HepG2 (cell line): Measurements from ENCODE around the gene LEMD2. TPM values are rescaled to one million over a fixed set of nuclear protein-coding genes. Genes with fewer than 3 reads are reported as not detected.

Experiments
- ATAC-seq: fragments of 200-7000 bp; cut with Tn5 transposase; 3 replicates; pipeline ENCODE4 v1.9.1; 2020; ENCODE audit warnings: mild to moderate bottlenecking, moderate library complexity
- BruUV-seq: library from RNA; stranded (reverse); fragments of 400-500 nt; replicated peaks from 2 replicates; lab custom pipeline; 2021; lab: Mats Ljungman, UMichigan
- CTCF ChIA-PET: fragments of 300-600 bp; formaldehyde crosslinking; extraction: SDS; loops from one replicate; lab custom pipeline; 2021; ENCODE audit warnings: low total read pairs, inconsistent platforms, low intra/inter-chr PET ratio; lab: Yijun Ruan, JAX
- POLR2A ChIA-PET: fragments of 350-600 bp; sonication (Branson Sonifier 250); formaldehyde crosslinking; loops from one replicate; lab custom pipeline; 2020; ENCODE audit warnings: antibody characterized with exemption, inconsistent platforms; lab: Yijun Ruan, JAX
- DNase-seq: peaks from one replicate; pipeline ENCODE4 v3.0.0-alpha.2; 2015; ENCODE audit warnings: low spot score
- FAIRE-seq: peaks from 3 replicates; lab custom pipeline; 2011; peaks lifted over from hg19 to GRCh38; lab: Jason Lieb, UNC
- H2AFZ ChIP-seq: one replicate; pipeline ENCODE4 v1.6.1; 2011; ENCODE audit warnings: low read length, inconsistent platforms
- H3K27ac ChIP-seq: fragments of 300-600 bp; 3 replicates; pipeline ENCODE4 v1.8.0; 2011; ENCODE audit warnings: mixed run types, mild to moderate bottlenecking, mixed read lengths, low read length, inconsistent platforms; ENCODE audit not compliant: insufficient read depth; ENCODE audit errors: extremely low read length
- H3K27me3 ChIP-seq, 2 experiments: fragments of 200-600 bp in 1 of 2; 2 replicates in 1 of 2; 3 replicates in 1 of 2; pipeline versions ENCODE4 v1.6.0 to v1.8.0; 2011; ENCODE audit warnings: low read length in 2 of 2, mild to moderate bottlenecking in 2 of 2, moderate library complexity in 2 of 2, inconsistent platforms in 1 of 2; ENCODE audit not compliant: insufficient read depth in 2 of 2, control insufficient read depth in 1 of 2
- H3K36me3 ChIP-seq, 2 experiments: fragments of 200-600 bp in 1 of 2; replicated peaks in 1 of 2; 2 replicates in 1 of 2; 3 replicates in 1 of 2; pipeline versions ENCODE4 v1.5.1 to v1.8.0; 2011; ENCODE audit warnings: low read length in 2 of 2, inconsistent platforms in 1 of 2; ENCODE audit not compliant: insufficient read depth in 2 of 2, control insufficient read depth in 1 of 2
- H3K4me1 ChIP-seq: 2 replicates; pipeline ENCODE4 v1.5.1; 2012; ENCODE audit warnings: low read length, inconsistent platforms; ENCODE audit not compliant: insufficient read depth
- H3K4me2 ChIP-seq: 2 replicates; pipeline ENCODE4 v1.6.0; 2011; ENCODE audit warnings: low read depth, low read length, inconsistent platforms
- H3K4me3 ChIP-seq, 3 experiments: fragments of 200-600 bp in 1 of 3; sonication (generic), shearing (Covaris generic) in 1 of 3; replicated peaks in 1 of 3; 2 replicates each; pipeline ENCODE4 v1.5.1; 2011 to 2016; ENCODE audit warnings: low read length in 3 of 3, inconsistent platforms in 2 of 3, low read depth in 2 of 3, mild to moderate bottlenecking in 2 of 3, control low read depth in 1 of 3, mixed read lengths in 1 of 3; ENCODE audit not compliant: insufficient read depth in 1 of 3
- H3K79me2 ChIP-seq: one replicate; pipeline ENCODE4 v1.6.1; 2011; ENCODE audit warnings: low read length, inconsistent platforms; ENCODE audit not compliant: insufficient read depth
- H3K9ac ChIP-seq: 2 replicates; pipeline ENCODE4 v1.6.0; 2011; ENCODE audit warnings: mild to moderate bottlenecking, low read depth, low read length, inconsistent platforms; ENCODE audit not compliant: insufficient read depth
- H3K9me3 ChIP-seq: 2 replicates; pipeline ENCODE4 v1.5.1; 2012; ENCODE audit warnings: mild to moderate bottlenecking, low read length
- H4K20me1 ChIP-seq: 2 replicates; pipeline ENCODE4 v1.6.0; 2011; ENCODE audit warnings: inconsistent platforms, mild to moderate bottlenecking, low read length, moderate library complexity; ENCODE audit not compliant: insufficient read depth
- AHR ChIP-seq: IDR thresholded peaks from 2 replicates; pipeline ENCODE4 v1.6.1; 2018; ENCODE audit warnings: missing genetic modification reagents, missing compliant biosample characterization
- SATB2 ChIP-seq: sonication (generic); formaldehyde crosslinking; IDR thresholded peaks from 2 replicates; pipeline ENCODE4 v1.5.0; 2020; ENCODE audit warnings: missing genetic modification reagents
- ZNF329 ChIP-seq: sonication (generic); formaldehyde crosslinking; IDR thresholded peaks from 2 replicates; pipeline ENCODE4 v1.9.0; 2021; ENCODE audit warnings: low read depth, mild to moderate bottlenecking, missing genetic modification reagents
- ZNF713 ChIP-seq: sonication (generic); formaldehyde crosslinking; IDR thresholded peaks from 2 replicates; pipeline ENCODE4 v1.4.0; 2020; ENCODE audit warnings: mild to moderate bottlenecking, missing genetic modification reagents
- WGBS: methylation state at CpG from one replicate; pipeline ENCODE4 v1.1.6; 2017; ENCODE audit warnings: low lambda C conversion rate; 5-methylcytosine and 5-hydroxymethylcytosine counted together
- in situ Hi-C: cut with HindIII; loops from 2 replicates; pipeline ENCODE4 v1.10.0; 2017; ENCODE audit warnings: low pct_unique_long_range_greater_than_20kb; ENCODE audit not compliant: extremely low pct_ligation_motif_present
- intact Hi-C: fragments of 100-400 bp; cut with micrococcal nuclease; formaldehyde crosslinking; loops from one replicate; pipeline ENCODE4 v1.10.0; 2022; ENCODE audit not compliant: unreplicated experiment
- polyA plus RNA-seq, 8 experiments: library from polyadenylated mRNA; depleted of rRNA in 3 of 8; stranded (reverse) in 7 of 8; unstranded in 1 of 8; fragments of >200 nt; fragmentation: Illumina TruSeq in 4 of 8; extraction: Trizol in 4 of 8; gene quantifications; 2 replicates each; pipeline versions ENCODE4 v1.2.1 to v1.2.3, GENCODE V29; 2011 to 2016; ENCODE audit warnings: low read depth in 4 of 8, missing spikeins in 1 of 8, mixed read lengths in 1 of 8; ENCODE audit not compliant: insufficient read depth in 1 of 8
- total RNA-seq, 5 experiments: library from RNA; depleted of rRNA; stranded (reverse); fragments of >200 nt; fragmentation: Illumina TruSeq; extraction: Trizol; gene quantifications; 2 replicates each; pipeline ENCODE4 v1.2.3, GENCODE V29; 2016; ENCODE audit warnings: low read depth in 1 of 5
- TF ChIP-seq, protein P1 (sequence below), 2 experiments: IDR thresholded peaks; 2 replicates each; pipeline ENCODE4 v1.6.1; 2011 to 2012; ENCODE audit warnings: low read length in 2 of 2, borderline replicate concordance in 1 of 2, low read depth in 1 of 2, mild to moderate bottlenecking in 1 of 2, moderate library complexity in 1 of 2

LEMD2 gene
- total and polyA plus RNA-seq, 2 of the 13 experiments (the other 11 are each of a cell fraction or from before 2014, with no cell fraction given): 45.2 to 62.9 TPM

- TF ChIP-seq ZNF329 (CRISPR knock-in tag): no peak
- TF ChIP-seq AHR (CRISPR knock-in tag): no peak
- no peak for TF ChIP-seq SATB2 (CRISPR knock-in tag)
These were observed 25.4 kb upstream of the LEMD2 start (continued) for GRCh38 chr6:33813990-33814985.

GRCh38 chr6:33813246-33813904 lies 24.4 kb upstream of the LEMD2 start:
- H2AFZ ChIP-seq: no peak overlapping the region
- H3K27ac ChIP-seq: no peak overlapping the region
- ATAC-seq (no peak), DNase-seq (no peak), FAIRE-seq (no peak)
- no peaks in the 10 kb centered on the region for H3K79me2 ChIP-seq
- no peak overlapping the region for H3K9ac ChIP-seq
- H4K20me1 ChIP-seq: peaks cover 6% of the 10 kb centered on the region; the same call in 1 of the 2 replicates
- TF ChIP-seq, protein P1, sequence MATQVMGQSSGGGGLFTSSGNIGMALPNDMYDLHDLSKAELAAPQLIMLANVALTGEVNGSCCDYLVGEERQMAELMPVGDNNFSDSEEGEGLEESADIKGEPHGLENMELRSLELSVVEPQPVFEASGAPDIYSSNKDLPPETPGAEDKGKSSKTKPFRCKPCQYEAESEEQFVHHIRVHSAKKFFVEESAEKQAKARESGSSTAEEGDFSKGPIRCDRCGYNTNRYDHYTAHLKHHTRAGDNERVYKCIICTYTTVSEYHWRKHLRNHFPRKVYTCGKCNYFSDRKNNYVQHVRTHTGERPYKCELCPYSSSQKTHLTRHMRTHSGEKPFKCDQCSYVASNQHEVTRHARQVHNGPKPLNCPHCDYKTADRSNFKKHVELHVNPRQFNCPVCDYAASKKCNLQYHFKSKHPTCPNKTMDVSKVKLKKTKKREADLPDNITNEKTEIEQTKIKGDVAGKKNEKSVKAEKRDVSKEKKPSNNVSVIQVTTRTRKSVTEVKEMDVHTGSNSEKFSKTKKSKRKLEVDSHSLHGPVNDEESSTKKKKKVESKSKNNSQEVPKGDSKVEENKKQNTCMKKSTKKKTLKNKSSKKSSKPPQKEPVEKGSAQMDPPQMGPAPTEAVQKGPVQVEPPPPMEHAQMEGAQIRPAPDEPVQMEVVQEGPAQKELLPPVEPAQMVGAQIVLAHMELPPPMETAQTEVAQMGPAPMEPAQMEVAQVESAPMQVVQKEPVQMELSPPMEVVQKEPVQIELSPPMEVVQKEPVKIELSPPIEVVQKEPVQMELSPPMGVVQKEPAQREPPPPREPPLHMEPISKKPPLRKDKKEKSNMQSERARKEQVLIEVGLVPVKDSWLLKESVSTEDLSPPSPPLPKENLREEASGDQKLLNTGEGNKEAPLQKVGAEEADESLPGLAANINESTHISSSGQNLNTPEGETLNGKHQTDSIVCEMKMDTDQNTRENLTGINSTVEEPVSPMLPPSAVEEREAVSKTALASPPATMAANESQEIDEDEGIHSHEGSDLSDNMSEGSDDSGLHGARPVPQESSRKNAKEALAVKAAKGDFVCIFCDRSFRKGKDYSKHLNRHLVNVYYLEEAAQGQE (IDR thresholded peaks at IDR 0.05; ENCODE audit: borderline replicate concordance in 1 of 2, low read depth in 1 of 2, low read length in 2 of 2): peak in 1 of 2 experiments; percentile 29; a peak in 1 of 4 replicates
- TF ChIP-seq ZNF713: no peak
- no peaks in the 10 kb centered on the region for H3K36me3 ChIP-seq
- ChIA-PET POLR2A (interaction anchor here (0.7 kb wide), 1 partner anchor 25 kb away, joined by 3 read pairs; no protein-coding TSS in a partner anchor), CTCF (no interaction called here)
- no TSS peak for BruUV-seq
- no peak overlapping the region for H3K4me2 ChIP-seq
- in situ Hi-C loops (no loop called here), intact Hi-C loops (no loop called here)
- no peak overlapping the region for H3K4me3 ChIP-seq
- no peaks in the 10 kb centered on the region for H3K4me1 ChIP-seq
- WGBS: 50% methylated on average over 11 of the region's 16 CpGs
- H3K9me3 ChIP-seq: no peaks in the 10 kb centered on the region
- H3K27me3 ChIP-seq: peaks cover 7 to 47% of the 10 kb centered on the region in 2 experiments; a peak in 3 of 5 replicates
